Measurements from ENCODE around the gene SCYGR1. TPM values are rescaled to one million over a fixed set of nuclear protein-coding genes. Genes with fewer than 3 reads are reported as not detected.

SCYGR1 gene
- total RNA-seq, 1 experiment from 2014 or later: not detected

GRCh38 chr2:227349989-227350612 is 37.6 kb downstream of the SCYGR1 start:
- TF ChIP-seq EZH2 (IDR thresholded peaks at IDR 0.05; ENCODE audit: borderline replicate concordance, low read depth, low read length, poor library complexity, severe bottlenecking) (no peak), CTCF (conservative IDR thresholded peaks at IDR 0.05; ENCODE audit: low read depth, low read length) (no peak)
- intact Hi-C loops (cut with micrococcal nuclease; ENCODE audit: unreplicated experiment): no loop called here
- CTCF ChIA-PET: no interaction called here
- DNase-seq (ENCODE audit: low spot score): peak; percentile 48
- H3K27me3 ChIP-seq (replicated peaks; ENCODE audit: insufficient read depth, low read depth, low read length, poor library complexity): no peaks in the 10 kb centered on the region
- H3K4me1 ChIP-seq (ENCODE audit: insufficient read depth, low read length, poor library complexity, severe bottlenecking): peaks cover 29% of the 10 kb centered on the region
- POLR2A ChIA-PET (ENCODE audit: low non-redundant PET): no interaction called here
- peaks cover 9% of the 10 kb centered on the region for H3K36me3 ChIP-seq (ENCODE audit: insufficient read depth, low read length, poor library complexity, severe bottlenecking)
- H3K9me3 ChIP-seq (ENCODE audit: low read depth, low read length, poor library complexity, severe bottlenecking): no peaks in the 10 kb centered on the region
- no peak overlapping the region for H3K4me3 ChIP-seq (ENCODE audit: low read depth, low read length, poor library complexity, severe bottlenecking)
- BruUV-seq (replicated peaks): no TSS peak
- H3K27ac ChIP-seq (ENCODE audit: low read depth, low read length, poor library complexity, severe bottlenecking): no peak overlapping the region

GRCh38 chr2:227348324-227348723 is 39.4 kb downstream of the SCYGR1 start:
- CTCF ChIA-PET: no interaction called here
- Histone ChIP-seq H3K9me3 (ENCODE audit: low read depth, low read length, poor library complexity, severe bottlenecking) (no peaks in the 10 kb centered on the region), H3K4me3 (ENCODE audit: low read depth, low read length, poor library complexity, severe bottlenecking) (no peak overlapping the region), H3K4me1 (ENCODE audit: insufficient read depth, low read length, poor library complexity, severe bottlenecking) (peaks cover 29% of the 10 kb centered on the region), H3K27ac (ENCODE audit: low read depth, low read length, poor library complexity, severe bottlenecking) (no peak overlapping the region), H3K36me3 (ENCODE audit: insufficient read depth, low read length, poor library complexity, severe bottlenecking) (peaks cover 14% of the 10 kb centered on the region), H3K27me3 (replicated peaks; ENCODE audit: insufficient read depth, low read depth, low read length, poor library complexity) (no peaks in the 10 kb centered on the region)
- TF ChIP-seq CTCF (conservative IDR thresholded peaks at IDR 0.05; ENCODE audit: low read depth, low read length): no peak
- TF ChIP-seq EZH2 (IDR thresholded peaks at IDR 0.05; ENCODE audit: borderline replicate concordance, low read depth, low read length, poor library complexity, severe bottlenecking): no peak
- no TSS peak for BruUV-seq (replicated peaks)
- POLR2A ChIA-PET (ENCODE audit: low non-redundant PET): no interaction called here
- intact Hi-C loops (cut with micrococcal nuclease; ENCODE audit: unreplicated experiment): no loop called here
- no peak for DNase-seq (ENCODE audit: low spot score)

- H3K27me3 ChIP-seq (replicated peaks; ENCODE audit: insufficient read depth, low read depth, low read length, poor library complexity): no peaks in the 10 kb centered on the region
- no peak for DNase-seq (ENCODE audit: low spot score)
- intact Hi-C loops (cut with micrococcal nuclease; ENCODE audit: unreplicated experiment): no loop called here
- H3K27ac ChIP-seq (ENCODE audit: low read depth, low read length, poor library complexity, severe bottlenecking): no peak overlapping the region
- CTCF ChIA-PET: no interaction called here
- TF ChIP-seq EZH2 (IDR thresholded peaks at IDR 0.05; ENCODE audit: borderline replicate concordance, low read depth, low read length, poor library complexity, severe bottlenecking): no peak
- no peak for TF ChIP-seq CTCF (conservative IDR thresholded peaks at IDR 0.05; ENCODE audit: low read depth, low read length)
- H3K36me3 ChIP-seq (ENCODE audit: insufficient read depth, low read length, poor library complexity, severe bottlenecking): peaks cover 14% of the 10 kb centered on the region
- POLR2A ChIA-PET (ENCODE audit: low non-redundant PET): interaction anchor here (0.5 kb wide), 1 partner anchor 10 kb away, joined by 4 read pairs; no protein-coding TSS in a partner anchor
- peaks cover 29% of the 10 kb centered on the region for H3K4me1 ChIP-seq (ENCODE audit: insufficient read depth, low read length, poor library complexity, severe bottlenecking)
- H3K9me3 ChIP-seq (ENCODE audit: low read depth, low read length, poor library complexity, severe bottlenecking): no peaks in the 10 kb centered on the region
- no TSS peak for BruUV-seq (replicated peaks)
- H3K4me3 ChIP-seq (ENCODE audit: low read depth, low read length, poor library complexity, severe bottlenecking): no peak overlapping the region
Observed at GRCh38 chr2:227347117-227347516, 40.6 kb downstream of the SCYGR1 start.

Data from A673 (cell line).